AG04450 (cell line): ENCODE measurements around the gene MLLT6. TPM values are rescaled to one million over a fixed set of nuclear protein-coding genes. Genes with fewer than 3 reads are reported as not detected.
A peak's percentile ranks its signal among the peaks of the same experiment; 100 is the strongest.

Experiments used
- CTCF ChIA-PET: fragments of 300-600, 350-600 bp; formaldehyde crosslinking; extraction: SDS; loops from one replicate; lab custom pipeline; 2022; ENCODE audit warnings: antibody characterized with exemption, inconsistent platforms; lab: Charles Lee
- POLR2A ChIA-PET: fragments of 350-600 bp; formaldehyde crosslinking; extraction: SDS; loops from one replicate; lab custom pipeline; 2021; ENCODE audit warnings: antibody characterized with exemption, inconsistent platforms; lab: Yijun Ruan, JAX
- DNase-seq: peaks from one replicate; pipeline ENCODE4 v3.0.0-alpha.2; 2011; ENCODE audit warnings: low read depth, low spot score
- H3K27ac ChIP-seq: one replicate; pipeline ENCODE4 v1.5.1; 2012; ENCODE audit warnings: low read depth, low read length, control low read depth
- H3K27me3 ChIP-seq: one replicate; pipeline ENCODE4 v1.6.0; 2012; ENCODE audit warnings: low read length; ENCODE audit not compliant: control insufficient read depth, insufficient read depth
- H3K4me3 ChIP-seq: 2 replicates; pipeline ENCODE4 v1.5.1; 2011; ENCODE audit warnings: mild to moderate bottlenecking, low read depth, low read length, control low read depth
- H3K9me3 ChIP-seq: 2 replicates; pipeline ENCODE4 v1.5.1; 2012; ENCODE audit warnings: low read length; ENCODE audit not compliant: control insufficient read depth, insufficient read depth
- CTCF ChIP-seq: IDR thresholded peaks from 2 replicates; pipeline ENCODE4 v1.5.1; 2011; ENCODE audit warnings: low read depth, low read length, control low read depth, inconsistent platforms
- polyA plus RNA-seq: library from polyadenylated mRNA; depleted of rRNA; stranded (reverse); fragments of >200 nt; gene quantifications from 2 replicates; pipeline ENCODE4 v1.2.3, GENCODE V29; 2011

MLLT6 gene
- polyA plus RNA-seq, 1 experiment, result 17.3 TPM

- Histone ChIP-seq H3K9me3 (peaks cover 8% of the 10 kb centered on the region; the same call in 1 of the 2 replicates), H3K4me3 (peak overlapping the region; percentile 85), H3K27me3 (no peaks in the 10 kb centered on the region), H3K27ac (peak overlapping the region; percentile 39)
- no peak for DNase-seq
- POLR2A ChIA-PET, result interaction anchor here (0.6 to 0.7 kb wide), 2 partner anchors 42 to 121 kb away, joined by 3 to 4 read pairs; no protein-coding TSS in a partner anchor
- CTCF ChIA-PET, result interaction anchor here (0.6 kb wide), 1 partner anchor 117 kb away, joined by 4 read pairs; no protein-coding TSS in a partner anchor
- TF ChIP-seq CTCF, result no peak
Measured at GRCh38 chr17:38749223-38750043, 44.4 kb downstream of the MLLT6 start.

GRCh38 chr17:38750044-38750311, 44.9 kb downstream of the MLLT6 start:
- POLR2A ChIA-PET, result no interaction called here
- no peak overlapping the region for H3K27ac ChIP-seq

GRCh38 chr17:38750312-38751121, 45.4 kb downstream of the MLLT6 start:
- POLR2A ChIA-PET, result interaction anchor here (0.6 kb wide), 1 partner anchor 103 kb away, joined by 3 read pairs; the partner anchor contains the start of gene RPL23
- Histone ChIP-seq H3K4me3 (peak overlapping the region; percentile 85), H3K27ac (no peak overlapping the region), H3K9me3 (peaks cover 8% of the 10 kb centered on the region; the same call in 1 of the 2 replicates), H3K27me3 (no peaks in the 10 kb centered on the region)
- CTCF ChIA-PET, result interaction anchor here (0.6 kb wide), 1 partner anchor 38 kb away, joined by 3 read pairs; no protein-coding TSS in a partner anchor
- DNase-seq, result no peak
- TF ChIP-seq CTCF, result no peak

More at GRCh38 chr17:38750044-38750311, 44.9 kb downstream of the MLLT6 start:
- DNase-seq, result no peak
- CTCF ChIA-PET, result interaction anchor here (0.6 kb wide), 1 partner anchor 39 kb away, joined by 3 read pairs; no protein-coding TSS in a partner anchor
- peak overlapping the region; percentile 85 for H3K4me3 ChIP-seq
- no peak for TF ChIP-seq CTCF
- no peaks in the 10 kb centered on the region for H3K27me3 ChIP-seq
- peaks cover 8% of the 10 kb centered on the region; the same call in 1 of the 2 replicates for H3K9me3 ChIP-seq

DNA sequence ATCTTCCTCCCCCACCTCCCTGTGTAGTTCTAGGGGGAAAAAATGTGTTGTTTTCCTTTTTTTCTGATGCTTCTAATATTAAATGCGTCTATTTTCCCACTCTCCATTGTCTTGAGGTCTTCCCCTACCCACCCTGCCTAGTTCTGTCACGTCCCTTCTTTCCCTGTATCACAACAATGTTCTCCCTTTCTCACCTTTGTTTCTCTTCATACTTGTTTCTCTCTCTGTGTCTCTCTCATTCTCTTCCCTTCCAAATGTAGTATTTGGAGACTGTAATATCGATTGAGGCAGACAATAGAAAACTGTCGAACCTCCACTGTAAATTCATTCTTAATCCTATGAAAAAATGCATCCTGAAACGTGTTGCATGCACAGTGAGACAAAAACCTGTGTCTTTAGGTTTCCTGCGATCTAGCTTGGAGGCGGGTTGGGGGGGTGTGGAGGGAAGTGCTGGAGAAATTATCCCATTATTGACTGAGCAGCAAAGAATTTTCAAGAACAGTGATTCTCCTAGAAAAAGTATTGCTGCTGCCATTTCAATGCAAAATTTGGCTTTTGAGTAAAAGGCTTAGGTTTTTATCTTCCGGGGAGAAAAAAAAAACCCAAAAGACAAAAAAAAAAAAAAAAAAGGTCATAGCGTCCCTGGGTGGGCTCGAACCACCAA, 46.2 kb downstream of the MLLT6 start:
- POLR2A ChIA-PET, result interaction anchor here (0.8 to 1.2 kb wide), 3 partner anchors 103 to 168 kb away, joined by 3 to 11 read pairs (median 3); partner anchors contain the start of genes LASP1 and RPL23
- CTCF ChIA-PET, result interaction anchor here (1.2 kb wide), 1 partner anchor 16 kb away, joined by 5 read pairs; no protein-coding TSS in a partner anchor
- DNase-seq, result no peak
- TF ChIP-seq CTCF, result no peak
- Histone ChIP-seq H3K27ac (no peak overlapping the region), H3K27me3 (no peaks in the 10 kb centered on the region), H3K9me3 (peaks cover 8% of the 10 kb centered on the region; the same call in 1 of the 2 replicates), H3K4me3 (peak overlapping the region; percentile 85)
